GM12878 (cell line): ENCODE data around the gene NLGN4X. TPM values are rescaled to one million over a fixed set of nuclear protein-coding genes. Genes with fewer than 3 reads are reported as not detected.

Source experiments
- ATAC-seq: fragments of 200-7000 bp; cut with Tn5 transposase; 3 replicates; pipeline ENCODE4 v1.9.1; 2020; ENCODE audit warnings: mild to moderate bottlenecking, moderate library complexity
- BruUV-seq: library from RNA; stranded (reverse); fragments of 400-500 nt; replicated peaks from 2 replicates; lab custom pipeline; 2021; lab: Mats Ljungman, UMichigan
- CTCF ChIA-PET: fragments of 300-600 bp; sonication (Branson Sonifier 250); formaldehyde crosslinking; extraction: SDS; loops from one replicate; lab custom pipeline; 2021; ENCODE audit warnings: inconsistent platforms; lab: Yijun Ruan, JAX
- POLR2A ChIA-PET: fragments of 350-600 bp; formaldehyde crosslinking; extraction: SDS; loops from one replicate; lab custom pipeline; 2021; ENCODE audit warnings: inconsistent platforms; lab: Charles Lee
- RAD21 ChIA-PET: fragments of 300-600 bp; sonication (Branson Sonifier 250); formaldehyde crosslinking; loops from one replicate; lab custom pipeline; 2023; ENCODE audit warnings: antibody characterized with exemption; ENCODE audit not compliant: unreplicated experiment; lab: Charles Lee
- SMC1A ChIA-PET: fragments of 300-600 bp; sonication (Branson Sonifier 250); formaldehyde crosslinking; loops from one replicate; lab custom pipeline; 2023; ENCODE audit not compliant: unreplicated experiment, uncharacterized antibody; lab: Charles Lee
- DNase-seq: peaks from one replicate; pipeline ENCODE4 v3.0.0-alpha.2; 2011; ENCODE audit warnings: low read depth, low spot score
- FAIRE-seq: peaks from 3 replicates; lab custom pipeline; 2011; peaks lifted over from hg19 to GRCh38; lab: Jason Lieb, UNC
- H2AFZ ChIP-seq: 2 replicates; pipeline ENCODE4 v1.6.0; 2011; ENCODE audit warnings: low read depth, low read length, control low read depth; ENCODE audit not compliant: control insufficient read depth
- H3K27ac ChIP-seq: 2 replicates; pipeline ENCODE4 v1.5.1; 2011; ENCODE audit warnings: control low read depth; ENCODE audit not compliant: control insufficient read depth, insufficient read depth
- H3K27me3 ChIP-seq, 2 experiments: replicated peaks in 1 of 2; 2 replicates each; pipeline versions ENCODE4 v1.6.0 to v1.6.1; 2011; ENCODE audit warnings: low read length in 1 of 2; ENCODE audit not compliant: control insufficient read depth in 2 of 2, insufficient read depth in 2 of 2
- H3K36me3 ChIP-seq, 2 experiments: 2 replicates each; pipeline ENCODE4 v1.5.1; 2011; ENCODE audit warnings: low read length in 1 of 2; ENCODE audit not compliant: control insufficient read depth in 2 of 2, insufficient read depth in 2 of 2
- H3K4me1 ChIP-seq: 2 replicates; pipeline ENCODE4 v1.6.1; 2011; ENCODE audit warnings: mild to moderate bottlenecking, low read length, moderate library complexity, mixed read lengths; ENCODE audit not compliant: control insufficient read depth, insufficient read depth
- H3K4me2 ChIP-seq: 2 replicates; pipeline ENCODE4 v1.6.0; 2011; ENCODE audit warnings: control low read depth; ENCODE audit not compliant: control insufficient read depth, insufficient read depth
- H3K4me3 ChIP-seq: fragments of 200-600 bp; sonication (generic); 2 replicates; pipeline ENCODE4 v1.5.1; 2016
- H3K79me2 ChIP-seq: 2 replicates; pipeline ENCODE4 v1.6.0; 2011; ENCODE audit warnings: low read length; ENCODE audit not compliant: control insufficient read depth, insufficient read depth
- H3K9ac ChIP-seq: 2 replicates; pipeline ENCODE4 v1.8.0; 2011; ENCODE audit warnings: low read length, control low read depth, mixed read lengths; ENCODE audit not compliant: control insufficient read depth, insufficient read depth
- H3K9me3 ChIP-seq: replicated peaks from 3 replicates; pipeline ENCODE4 v1.5.1; 2011; ENCODE audit warnings: mild to moderate bottlenecking, low read length; ENCODE audit not compliant: control insufficient read depth, insufficient read depth
- H4K20me1 ChIP-seq: 2 replicates; pipeline ENCODE4 v1.6.0; 2011; ENCODE audit not compliant: control insufficient read depth, insufficient read depth
- CHD4 ChIP-seq: fragments of 200-600 bp; sonication (generic); IDR thresholded peaks from 2 replicates; pipeline ENCODE4 v1.6.1; 2016; ENCODE audit warnings: mild to moderate bottlenecking
- EP300 ChIP-seq, 2 experiments: fragments of 150-350 bp in 1 of 2; IDR thresholded peaks; 2 replicates each; pipeline ENCODE4 v1.6.1; 2011 to 2012; ENCODE audit warnings: low read depth in 2 of 2, low read length in 2 of 2, borderline replicate concordance in 1 of 2, improper control_type of control experiment in 1 of 2, inconsistent platforms in 1 of 2; ENCODE audit not compliant: control insufficient read depth in 1 of 2
- IRF4 ChIP-seq: IDR thresholded peaks from 2 replicates; pipeline ENCODE4 v1.6.1; 2011; ENCODE audit warnings: low read depth, low read length
- WGBS: methylation state at CpG from one replicate; pipeline ENCODE4 v1.1.6; 2016; ENCODE audit warnings: low lambda C conversion rate; ENCODE audit not compliant: insufficient replicate concordance, insufficient coverage; ENCODE audit errors: missing lambda C conversion rate; 5-methylcytosine and 5-hydroxymethylcytosine counted together
- in situ Hi-C: fragments of 300-500 bp; cut with MboI; formaldehyde crosslinking; loops from 9 replicates; pipeline ENCODE4 v1.14.3; 2018; ENCODE audit warnings: mixed read lengths
- intact Hi-C: fragments of 100-400 bp; cut with micrococcal nuclease; formaldehyde crosslinking; loops from one replicate; pipeline ENCODE4 v1.14.2; 2022; ENCODE audit not compliant: unreplicated experiment
- polyA plus RNA-seq, 11 experiments: library from polyadenylated mRNA; depleted of rRNA in 4 of 11; unstranded in 6 of 11; stranded (reverse) in 5 of 11; fragments of >200 nt; fragmentation: Nextera tagmentation in 4 of 11; fragmentation: Illumina TruSeq in 1 of 11; extraction: Ambion mirVana in 4 of 11; extraction: Trizol in 1 of 11; gene quantifications; 1 replicate in 1 of 11; 2 replicates in 10 of 11; pipeline versions ENCODE4 v1.2.1 to v1.2.3, GENCODE V29; 2011 to 2016; ENCODE audit warnings: inconsistent platforms in 2 of 11, missing spikeins in 2 of 11, low read depth in 1 of 11
- total RNA-seq, 4 experiments: library from RNA; depleted of rRNA in 3 of 4; stranded (reverse); fragments of >200 nt in 3 of 4; fragmentation: Illumina TruSeq in 1 of 4; extraction: Trizol in 1 of 4; gene quantifications; 2 replicates each; pipeline versions ENCODE4 v1.2.1 to v1.2.3, GENCODE V29; 2013 to 2021
- TF ChIP-seq, protein P1 (sequence below): fragments of 150-350 bp; IDR thresholded peaks from 2 replicates; pipeline ENCODE4 v1.6.1; 2014; ENCODE audit warnings: mild to moderate bottlenecking, low read depth, low read length
- TF ChIP-seq, protein P2 (sequence below): IDR thresholded peaks from 2 replicates; pipeline ENCODE4 v1.6.1; 2012; ENCODE audit warnings: low read depth, low read length, improper control_type of control experiment

The NLGN4X gene
- total and polyA plus RNA-seq, 10 of the 15 experiments (the other 5 are each of a cell fraction or from before 2014, with no cell fraction given), result 0.02 to 1.5 (median 0.09) TPM; not detected in 2

DNA sequence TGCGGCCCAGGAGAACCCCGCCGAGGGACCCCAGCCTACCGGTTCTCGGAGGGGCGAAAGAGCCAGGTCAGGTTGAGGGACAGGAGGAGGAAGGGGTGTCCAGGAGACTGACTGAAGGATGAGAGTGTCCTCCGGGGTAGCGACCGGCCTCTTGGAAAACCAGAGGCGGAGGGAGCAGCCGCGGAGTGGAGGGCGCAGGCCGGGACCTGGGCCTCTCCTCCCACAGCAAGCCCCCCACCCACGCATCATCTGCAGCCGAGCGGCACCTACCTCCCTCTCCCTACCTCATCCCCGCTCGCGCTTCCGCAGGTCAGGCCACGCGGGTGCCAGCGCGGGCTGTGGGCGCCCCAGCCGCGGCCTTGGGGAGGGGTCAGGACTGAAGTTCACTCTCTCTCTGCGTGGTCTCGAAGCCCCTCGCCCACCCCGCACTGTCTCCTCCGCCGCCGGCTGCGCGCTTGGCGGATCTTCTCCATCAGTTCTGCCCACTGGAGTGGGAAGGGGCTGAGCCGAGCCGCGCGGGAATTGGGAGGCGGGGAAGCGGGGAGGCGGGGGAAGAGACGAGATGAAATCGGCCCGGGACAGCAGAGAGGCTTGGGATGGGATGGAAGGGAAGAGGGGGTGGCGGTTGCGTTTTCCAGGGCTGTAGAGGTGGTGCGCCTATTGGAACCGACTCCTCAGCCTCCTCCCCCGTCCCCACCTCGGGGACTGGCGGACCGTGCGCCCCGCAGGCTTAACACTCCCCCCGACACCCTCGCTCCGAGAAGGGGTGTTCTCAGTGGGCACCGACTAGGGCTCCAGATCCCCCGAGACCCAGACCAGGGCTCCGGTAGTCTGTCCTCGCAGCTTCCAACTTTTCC lies 1.8 kb downstream of the NLGN4X start:
- POLR2A ChIA-PET, result no interaction called here
- Histone ChIP-seq H2AFZ (no peak overlapping the region), H3K79me2 (no peaks in the 10 kb centered on the region), H3K9me3 (no peaks in the 10 kb centered on the region), H3K27ac (no peak overlapping the region), H3K4me1 (no peaks in the 10 kb centered on the region), H4K20me1 (no peaks in the 10 kb centered on the region), H3K36me3 (no peaks in the 10 kb centered on the region), H3K4me2 (no peak overlapping the region)
- SMC1A ChIA-PET, result no interaction called here
- RAD21 ChIA-PET, result interaction anchor here (0.9 to 2.3 kb wide), 3 partner anchors 65 to 201 kb away, joined by 3 to 5 read pairs (median 4); no protein-coding TSS in a partner anchor
- WGBS, result 5% methylated on average over 42 of the region's 65 CpGs
- CTCF ChIA-PET, result no interaction called here
- in situ Hi-C loops (no loop called here), intact Hi-C loops (no loop called here)
- no peak for DNase-seq
- peak; percentile 36 for ATAC-seq
- TF ChIP-seq EP300 (IDR thresholded peaks at IDR 0.05; ENCODE audit: borderline replicate concordance in 1 of 2, control insufficient read depth in 1 of 2, low read depth in 2 of 2, low read length in 2 of 2) (no peak), CHD4 (no peak), IRF4 (no peak)
- TF ChIP-seq, protein P1, sequence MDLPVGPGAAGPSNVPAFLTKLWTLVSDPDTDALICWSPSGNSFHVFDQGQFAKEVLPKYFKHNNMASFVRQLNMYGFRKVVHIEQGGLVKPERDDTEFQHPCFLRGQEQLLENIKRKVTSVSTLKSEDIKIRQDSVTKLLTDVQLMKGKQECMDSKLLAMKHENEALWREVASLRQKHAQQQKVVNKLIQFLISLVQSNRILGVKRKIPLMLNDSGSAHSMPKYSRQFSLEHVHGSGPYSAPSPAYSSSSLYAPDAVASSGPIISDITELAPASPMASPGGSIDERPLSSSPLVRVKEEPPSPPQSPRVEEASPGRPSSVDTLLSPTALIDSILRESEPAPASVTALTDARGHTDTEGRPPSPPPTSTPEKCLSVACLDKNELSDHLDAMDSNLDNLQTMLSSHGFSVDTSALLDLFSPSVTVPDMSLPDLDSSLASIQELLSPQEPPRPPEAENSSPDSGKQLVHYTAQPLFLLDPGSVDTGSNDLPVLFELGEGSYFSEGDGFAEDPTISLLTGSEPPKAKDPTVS, result no peak
- TF ChIP-seq, protein P2, sequence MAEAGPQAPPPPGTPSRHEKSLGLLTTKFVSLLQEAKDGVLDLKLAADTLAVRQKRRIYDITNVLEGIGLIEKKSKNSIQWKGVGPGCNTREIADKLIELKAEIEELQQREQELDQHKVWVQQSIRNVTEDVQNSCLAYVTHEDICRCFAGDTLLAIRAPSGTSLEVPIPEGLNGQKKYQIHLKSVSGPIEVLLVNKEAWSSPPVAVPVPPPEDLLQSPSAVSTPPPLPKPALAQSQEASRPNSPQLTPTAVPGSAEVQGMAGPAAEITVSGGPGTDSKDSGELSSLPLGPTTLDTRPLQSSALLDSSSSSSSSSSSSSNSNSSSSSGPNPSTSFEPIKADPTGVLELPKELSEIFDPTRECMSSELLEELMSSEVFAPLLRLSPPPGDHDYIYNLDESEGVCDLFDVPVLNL, result no peak
- TF ChIP-seq, all 136 proteins: peak for 0
- Histone ChIP-seq H3K4me3 (no peak overlapping the region), H3K27me3 (peaks cover 0 to 4% of the 10 kb centered on the region in 2 experiments; a peak in 2 of 4 replicates), H3K9ac (no peak overlapping the region)
- no peak for FAIRE-seq
- BruUV-seq, result no TSS peak
